OCI-M1 (cell line): Measurements from ENCODE around the gene BCL2L13.

Experiments
- DNase-seq: peaks from one replicate; lab custom pipeline; 2025; lab: John Stamatoyannopoulos, UW

The BCL2L13 gene

DNA sequence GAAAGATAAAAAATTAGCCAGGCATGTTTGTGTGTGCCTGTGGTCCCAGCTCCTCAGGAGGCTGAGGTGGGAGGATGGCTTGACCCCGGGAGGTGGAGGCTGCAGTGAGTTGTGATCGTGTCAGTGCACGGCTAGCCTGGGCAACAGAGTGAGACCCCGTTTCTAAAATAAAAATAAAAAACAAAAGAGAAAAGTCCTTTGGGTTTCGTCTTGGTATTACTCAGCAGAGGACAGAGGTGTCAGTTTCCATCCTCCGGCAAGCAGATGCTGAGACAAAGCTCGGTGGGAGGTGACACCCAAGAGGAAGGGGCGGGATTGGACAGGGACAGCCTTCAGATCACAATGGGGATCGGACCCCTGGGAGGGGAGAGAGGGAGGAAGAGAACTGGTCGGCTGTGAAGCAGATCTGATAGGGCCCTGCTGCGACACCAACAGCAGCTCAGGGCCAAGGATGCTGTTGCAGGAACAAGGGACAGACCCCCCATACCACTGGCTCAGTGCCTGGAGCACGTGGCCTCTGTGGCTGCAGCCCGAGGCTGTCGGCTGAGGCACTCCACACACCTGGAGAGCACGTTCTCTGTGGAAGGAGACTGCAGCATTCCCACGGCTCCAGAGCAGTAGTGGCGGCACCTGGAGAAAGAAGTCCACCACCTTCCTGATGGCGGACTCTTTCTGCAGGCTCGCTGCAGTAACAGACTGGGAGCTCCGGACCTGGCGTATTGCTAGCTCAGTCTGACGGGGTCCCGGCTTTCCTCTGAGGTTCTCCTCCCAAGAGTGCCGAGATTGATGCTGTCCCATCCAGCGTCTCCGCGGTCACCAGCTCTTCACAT lies 140.9 kb downstream of the BCL2L13 start:
- no peak for DNase-seq

DNA sequence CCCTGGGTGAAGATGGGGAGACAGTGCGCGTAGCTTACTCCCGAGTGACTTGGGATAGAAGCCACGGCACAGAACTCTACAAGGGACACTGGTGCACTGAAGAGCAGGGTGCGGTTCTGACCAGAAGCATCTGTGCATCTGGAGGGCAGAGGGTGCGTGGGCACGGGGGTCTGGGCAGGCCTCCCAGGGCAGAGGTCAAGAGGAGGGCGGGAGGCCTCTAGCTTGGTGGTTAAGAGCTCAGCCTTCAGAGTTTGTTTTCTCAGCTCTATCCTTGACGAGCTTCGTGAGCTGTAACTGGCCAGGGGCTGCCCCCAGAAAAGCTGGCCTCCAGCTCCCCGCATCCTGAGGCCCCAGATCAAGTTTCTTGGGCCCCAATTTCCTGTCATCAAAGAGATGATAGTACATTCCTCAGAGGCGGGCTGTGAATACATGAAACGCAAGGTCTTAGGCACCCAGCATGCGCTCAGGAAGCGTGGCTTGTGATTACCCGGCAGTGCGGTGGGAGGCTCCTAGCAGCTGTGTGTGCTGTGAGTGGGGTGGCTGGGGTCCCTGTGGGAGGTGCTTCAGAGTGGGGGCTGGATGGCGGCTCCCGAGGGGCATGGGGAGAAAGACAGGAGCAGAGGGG lies 141.7 kb downstream of the BCL2L13 start:
- DNase-seq: no peak
